SK-N-SH (cell line): ENCODE data around the gene SPEM3.

Experiments used
- CTCF ChIP-seq: fragments of 200-600 bp; sonication (generic); IDR thresholded peaks from 2 replicates; pipeline ENCODE4 v1.6.1; 2017; ENCODE audit warnings: antibody characterized with exemption, mild to moderate bottlenecking, moderate library complexity
- NFIC ChIP-seq: IDR thresholded peaks from 2 replicates; pipeline ENCODE4 v1.4.0; 2012; ENCODE audit warnings: borderline replicate concordance
- POLR2AphosphoS5 ChIP-seq: IDR thresholded peaks from 2 replicates; pipeline ENCODE4 v1.6.1; 2012; ENCODE audit warnings: low read depth, low read length
- SIN3A ChIP-seq: IDR thresholded peaks from 2 replicates; pipeline ENCODE4 v1.6.1; 2012; ENCODE audit warnings: low read depth, mild to moderate bottlenecking, low read length, moderate library complexity, borderline replicate concordance
- TCF12 ChIP-seq: IDR thresholded peaks from 2 replicates; pipeline ENCODE4 v1.4.0; 2012
- YY1 ChIP-seq: IDR thresholded peaks from 2 replicates; pipeline ENCODE4 v1.4.0; 2012; ENCODE audit warnings: low read depth, mild to moderate bottlenecking

DNA sequence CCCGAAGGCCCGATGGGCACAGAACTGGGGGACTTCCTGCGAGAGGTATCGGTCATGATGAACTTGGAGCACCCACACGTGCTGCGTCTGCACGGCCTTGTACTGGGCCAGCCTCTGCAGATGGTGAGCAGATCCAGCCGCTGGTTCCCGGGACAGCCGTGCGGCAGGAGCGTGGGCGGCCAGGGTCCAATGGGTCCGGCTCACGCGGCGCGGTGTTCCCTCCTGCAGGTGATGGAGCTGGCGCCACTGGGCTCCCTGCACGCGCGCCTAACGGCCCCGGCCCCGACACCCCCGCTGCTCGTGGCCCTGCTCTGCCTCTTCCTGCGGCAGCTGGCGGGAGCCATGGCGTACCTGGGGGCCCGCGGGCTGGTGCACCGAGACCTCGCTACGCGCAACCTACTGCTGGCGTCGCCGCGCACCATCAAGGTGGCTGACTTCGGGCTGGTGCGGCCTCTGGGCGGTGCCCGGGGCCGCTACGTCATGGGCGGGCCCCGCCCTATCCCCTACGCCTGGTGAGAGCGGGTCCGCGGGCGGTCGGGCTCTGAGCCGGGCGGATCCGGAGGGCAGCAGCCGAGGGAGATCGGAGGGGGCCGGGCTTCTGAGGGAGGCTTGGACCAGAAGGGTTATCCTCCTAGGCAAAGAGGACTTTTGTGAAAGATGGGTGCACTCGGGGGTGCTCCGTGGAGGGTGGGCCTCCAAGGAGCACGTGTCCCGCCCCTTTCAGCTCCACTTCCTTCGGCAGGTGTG is 44.7 kb upstream of the SPEM3 start:
- TF ChIP-seq TCF12, result no peak
- no peak for TF ChIP-seq CTCF
- no peak for TF ChIP-seq NFIC
- 0 out of 2 replicates have a peak, but pooled peaks have one; percentile 37 for TF ChIP-seq POLR2AphosphoS5
- TF ChIP-seq SIN3A, result no peak
- TF ChIP-seq YY1, result no peak
